ENCODE measurements around the gene PELO.
"Not testable (repeated sequence)": the region's sequence is repeated elsewhere in the genome, so short reads cannot be mapped to it uniquely, and the experiment has no call there.

The PELO gene, protein sequence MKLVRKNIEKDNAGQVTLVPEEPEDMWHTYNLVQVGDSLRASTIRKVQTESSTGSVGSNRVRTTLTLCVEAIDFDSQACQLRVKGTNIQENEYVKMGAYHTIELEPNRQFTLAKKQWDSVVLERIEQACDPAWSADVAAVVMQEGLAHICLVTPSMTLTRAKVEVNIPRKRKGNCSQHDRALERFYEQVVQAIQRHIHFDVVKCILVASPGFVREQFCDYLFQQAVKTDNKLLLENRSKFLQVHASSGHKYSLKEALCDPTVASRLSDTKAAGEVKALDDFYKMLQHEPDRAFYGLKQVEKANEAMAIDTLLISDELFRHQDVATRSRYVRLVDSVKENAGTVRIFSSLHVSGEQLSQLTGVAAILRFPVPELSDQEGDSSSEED

DNA sequence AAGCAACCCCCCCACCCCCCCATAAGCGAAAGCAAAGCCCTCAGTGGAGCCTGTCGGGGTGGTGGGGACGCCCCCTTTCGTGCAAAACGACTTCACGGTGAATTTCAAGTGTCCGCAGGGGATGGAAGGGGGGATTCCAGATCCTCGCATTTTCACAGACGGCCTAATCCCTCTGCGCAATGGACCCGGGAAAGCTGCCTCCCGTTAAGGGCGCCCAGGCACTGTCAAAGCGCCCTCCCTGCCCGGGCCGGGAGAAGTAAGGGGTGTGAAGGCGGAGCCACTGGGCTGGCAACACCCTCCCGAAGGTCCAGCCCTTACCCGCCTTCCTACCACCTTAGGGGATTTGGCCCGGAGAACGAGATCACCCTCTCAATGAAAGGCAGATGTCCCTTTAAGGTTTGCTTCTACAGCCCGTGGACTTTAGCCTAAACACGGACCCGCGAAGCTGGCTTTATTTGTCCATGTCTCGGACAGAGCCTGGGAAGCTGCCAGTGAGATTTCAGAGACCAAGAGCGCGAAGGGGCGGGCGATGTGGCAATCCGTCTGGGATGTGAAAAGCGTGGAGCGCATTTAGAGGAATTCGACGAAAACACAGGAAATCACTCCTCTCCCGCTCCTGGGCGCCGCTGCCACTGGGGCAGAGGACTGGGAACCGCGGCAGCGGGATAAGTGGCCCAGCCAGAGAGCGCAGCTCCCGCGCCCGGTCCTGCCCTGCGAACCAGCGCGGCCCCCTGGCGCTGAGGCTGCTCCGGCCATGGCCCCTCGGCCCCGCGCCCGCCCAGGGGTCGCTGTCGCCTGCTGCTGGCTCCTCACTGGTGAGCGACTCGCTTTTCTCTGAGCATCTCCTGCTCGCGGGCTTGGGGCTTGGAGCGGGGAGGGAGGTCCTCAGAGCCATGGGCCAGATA, at the start of gene PELO, which contains the start of gene ITGA1:
Gene PELO, plus strand, starts transcription at position 317 of the 905 bp plus-strand sequence. CDS start 12,479 bp downstream, outside the sequence.
Gene ITGA1, plus strand, starts transcription at position 317 of the 905 bp plus-strand sequence. Its CDS starts 438 bp downstream, at position 755.
- FAIRE-seq = no peak

DNA sequence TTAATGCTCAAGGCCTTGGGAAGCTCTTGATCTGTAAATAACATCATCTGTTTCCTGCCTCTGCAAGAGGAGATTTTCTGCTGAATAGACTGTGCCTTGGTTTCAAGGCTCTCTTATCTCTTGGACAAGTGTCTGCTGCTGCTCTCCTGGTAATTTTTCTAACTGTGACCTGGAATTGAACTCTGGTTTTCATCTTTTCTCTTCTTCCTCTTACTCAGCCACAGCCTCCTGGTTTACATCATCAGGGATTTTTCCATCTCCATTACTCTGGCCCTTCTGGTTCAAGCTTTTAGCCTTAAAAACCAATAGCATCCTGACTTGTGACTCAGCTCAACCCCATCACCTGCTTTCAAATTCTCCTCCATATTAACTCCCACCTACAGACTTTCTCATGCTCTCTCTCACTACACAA, 49.6 kb upstream of the PELO start:
- FAIRE-seq = no peak

DNA sequence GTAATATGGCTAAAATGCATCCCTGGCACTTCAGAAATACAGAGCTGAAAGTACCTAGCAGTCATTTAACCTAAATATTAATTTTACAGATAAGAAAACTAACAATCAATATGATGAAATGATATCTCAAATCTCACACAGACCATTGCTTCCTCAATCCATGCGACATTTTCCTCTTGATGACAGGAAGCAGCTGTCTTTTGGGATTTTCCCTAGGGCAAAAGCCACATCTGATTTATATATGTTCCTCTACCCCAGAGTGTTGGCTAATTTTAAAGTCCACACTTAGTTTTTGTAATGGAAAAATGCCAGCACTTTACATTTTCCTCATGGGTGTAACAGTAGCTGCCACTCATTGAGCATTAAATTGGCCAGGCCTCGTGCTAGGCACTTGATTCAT, 47.7 kb upstream of the PELO start:
- no peak for FAIRE-seq

DNA sequence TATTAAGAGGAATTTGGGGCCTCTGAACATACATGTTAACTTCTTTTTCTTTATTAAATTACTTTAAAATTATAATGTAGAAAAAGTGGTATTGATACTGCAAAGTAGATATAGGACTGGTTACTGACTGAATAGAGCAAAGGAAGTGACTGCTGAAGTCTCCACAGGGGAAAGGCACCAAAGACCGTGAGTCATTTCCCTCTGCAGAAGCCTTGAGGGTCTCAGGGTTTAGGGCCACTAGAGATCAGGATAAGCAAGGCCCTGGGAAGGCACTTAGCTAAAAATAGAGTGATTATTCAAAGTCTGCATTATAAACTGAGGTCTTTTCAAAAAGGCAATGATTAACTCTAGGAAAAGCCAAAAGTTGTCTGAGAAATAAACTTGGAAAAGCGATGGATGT, 44.7 kb upstream of the PELO start:
- no peak for FAIRE-seq

DNA sequence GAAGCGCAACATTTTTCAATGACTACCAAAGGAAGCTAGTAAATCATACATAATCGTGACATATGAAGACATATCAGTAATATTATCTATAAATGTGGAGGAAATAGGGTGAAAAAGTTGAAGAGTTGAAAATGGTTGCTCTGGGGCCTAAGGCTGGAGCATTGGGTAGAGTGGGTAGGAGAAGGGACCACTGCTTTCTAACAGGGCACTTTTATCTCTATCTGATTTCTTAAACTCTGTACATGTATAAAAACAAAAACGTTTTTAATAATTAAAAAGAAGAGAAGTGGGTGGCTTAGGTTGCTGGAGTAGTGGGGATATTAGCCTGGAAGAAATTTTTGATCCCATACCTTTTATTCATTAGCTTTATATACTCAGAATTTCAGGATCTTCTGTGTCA, 44.2 kb upstream of the PELO start:
- FAIRE-seq = no peak

DNA sequence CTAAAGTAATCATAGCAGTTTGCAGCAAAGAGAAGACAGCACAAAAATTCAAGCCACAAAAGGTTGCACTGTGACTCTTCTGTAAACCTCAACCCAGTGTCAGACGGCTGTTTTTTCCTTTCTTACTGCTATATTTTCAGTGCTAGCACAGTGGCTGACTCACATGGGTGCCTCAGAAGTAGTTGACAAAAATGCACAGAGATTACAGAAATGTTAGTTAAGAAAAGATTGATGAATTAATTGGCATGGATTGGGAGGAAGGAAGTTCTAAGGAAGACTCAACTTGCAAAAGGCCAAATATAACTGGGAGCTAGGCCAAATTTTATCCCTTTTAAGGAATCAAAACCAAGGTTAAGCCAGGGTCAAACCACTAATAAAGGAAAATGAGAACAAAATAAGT, 43.7 kb upstream of the PELO start:
- no peak for FAIRE-seq

DNA sequence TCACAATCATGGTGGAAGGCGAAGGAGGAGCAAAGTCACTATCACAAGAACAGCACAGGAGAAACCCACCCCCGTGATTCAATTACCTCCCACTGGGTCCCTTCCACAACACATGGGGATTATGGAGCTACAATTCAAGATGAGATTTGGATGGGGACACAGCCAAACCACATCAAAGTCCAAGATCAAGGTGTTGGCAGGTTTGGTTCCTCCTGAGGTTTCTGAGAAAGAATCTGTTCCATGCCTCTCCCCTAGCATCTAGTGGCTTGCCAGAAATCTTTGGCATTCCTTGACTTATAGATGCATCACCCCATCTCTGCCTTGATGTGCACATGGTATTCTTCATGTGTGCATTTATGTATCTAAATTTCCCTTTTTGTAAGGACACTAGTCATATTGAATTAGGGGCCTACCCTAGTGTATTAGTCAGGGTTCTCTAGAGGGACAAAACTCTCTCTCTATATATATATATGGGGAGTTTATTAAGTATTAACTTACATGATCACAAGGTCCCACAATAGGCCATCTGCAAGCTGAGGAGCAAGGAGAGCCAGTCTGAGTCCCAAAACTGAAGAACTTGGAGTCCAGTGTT, 42.8 kb upstream of the PELO start:
- not testable (repeated sequence) for FAIRE-seq

DNA sequence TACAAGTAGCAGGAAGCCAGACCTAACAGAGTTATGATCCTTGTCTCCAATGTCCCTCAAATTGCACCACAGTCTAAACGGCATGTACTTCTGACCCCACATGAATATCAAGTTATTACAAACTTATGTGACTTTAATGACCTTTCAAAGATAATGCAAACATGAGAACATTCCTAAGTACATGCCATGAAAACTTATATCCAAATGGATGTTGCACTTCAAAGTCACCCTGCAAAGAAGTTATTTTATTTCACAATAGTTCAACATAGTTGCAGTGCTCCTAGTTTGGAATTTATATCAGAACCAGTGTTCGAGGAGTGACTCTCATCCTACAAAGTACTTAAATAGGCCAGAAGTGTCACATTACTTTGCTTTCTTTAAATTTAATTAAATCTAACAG, 41.2 kb upstream of the PELO start:
- FAIRE-seq = no peak

DNA sequence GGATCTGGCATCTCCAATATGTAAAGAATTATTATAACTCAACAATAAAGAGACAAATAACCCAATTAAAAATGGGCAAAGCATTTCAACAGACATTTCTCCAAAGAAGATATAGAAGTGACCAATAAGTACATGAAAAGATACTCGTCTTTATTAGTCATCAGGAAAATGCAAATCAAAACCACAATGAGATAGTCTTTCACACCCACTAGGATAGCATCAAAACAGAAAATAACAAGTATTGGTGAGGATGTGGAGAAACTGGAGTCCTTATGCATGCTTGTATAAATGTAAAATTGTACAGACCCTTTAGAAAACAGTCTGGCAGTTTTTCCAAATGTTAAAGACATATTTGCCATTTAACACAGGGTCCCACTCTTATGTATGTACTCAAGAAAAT, 39.1 kb upstream of the PELO start:
- no peak for FAIRE-seq

DNA sequence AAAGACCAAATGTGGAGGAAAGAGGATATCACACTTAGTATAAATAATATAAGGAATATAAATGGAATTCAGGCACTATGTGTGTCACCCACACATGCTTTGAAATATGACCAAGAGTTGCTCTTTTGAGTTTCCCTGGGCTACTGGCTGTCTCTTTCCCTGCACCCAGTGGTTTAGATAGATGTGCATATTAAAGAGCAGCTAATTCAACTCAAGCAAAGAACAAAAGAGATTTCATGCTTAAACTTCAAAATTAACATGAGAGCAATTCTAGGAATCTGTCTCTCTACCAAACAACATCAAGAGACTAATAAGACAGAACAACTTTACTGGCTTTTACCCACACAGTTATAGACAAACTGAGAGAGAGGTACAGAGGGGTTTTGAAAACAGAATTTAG, 38.0 kb upstream of the PELO start:
- no peak for FAIRE-seq

DNA sequence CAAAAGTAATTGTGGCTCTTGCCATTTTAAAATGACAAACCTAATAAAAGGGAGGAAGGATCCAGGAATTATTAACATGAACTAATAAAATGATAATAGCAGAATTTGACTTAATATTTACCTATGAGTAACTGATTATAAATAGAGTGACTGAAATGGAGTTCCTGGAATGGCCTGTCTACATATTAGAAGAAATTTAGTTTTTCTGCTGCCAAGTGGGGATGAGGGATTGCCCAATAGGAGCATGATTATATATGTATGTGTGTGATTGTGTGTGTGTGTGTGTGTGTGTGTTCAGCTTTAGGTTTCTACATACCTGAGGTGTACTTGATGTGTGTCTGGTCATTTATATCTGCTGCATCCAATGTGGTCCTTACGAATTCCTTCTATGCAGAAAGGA, 36.6 kb upstream of the PELO start:
- FAIRE-seq = no peak

DNA sequence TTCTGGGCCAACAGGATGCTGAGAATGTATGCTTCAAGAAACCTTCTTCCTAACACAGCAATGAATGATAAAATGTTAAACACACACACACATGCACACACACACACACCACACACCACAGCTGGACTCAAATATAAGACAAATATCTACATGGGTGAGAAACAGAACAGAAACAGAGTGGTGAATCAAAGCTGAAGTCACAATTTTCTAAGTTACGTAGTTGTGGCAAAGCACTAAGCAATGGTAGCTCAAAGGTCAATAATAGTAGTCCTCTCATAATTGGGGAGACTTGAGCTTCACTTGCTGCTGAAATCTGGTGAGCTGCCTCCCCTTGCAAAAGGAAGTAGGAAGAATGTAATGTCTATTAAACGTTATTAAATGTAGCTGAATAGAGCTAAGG, 33.7 kb upstream of the PELO start:
- FAIRE-seq = no peak

DNA sequence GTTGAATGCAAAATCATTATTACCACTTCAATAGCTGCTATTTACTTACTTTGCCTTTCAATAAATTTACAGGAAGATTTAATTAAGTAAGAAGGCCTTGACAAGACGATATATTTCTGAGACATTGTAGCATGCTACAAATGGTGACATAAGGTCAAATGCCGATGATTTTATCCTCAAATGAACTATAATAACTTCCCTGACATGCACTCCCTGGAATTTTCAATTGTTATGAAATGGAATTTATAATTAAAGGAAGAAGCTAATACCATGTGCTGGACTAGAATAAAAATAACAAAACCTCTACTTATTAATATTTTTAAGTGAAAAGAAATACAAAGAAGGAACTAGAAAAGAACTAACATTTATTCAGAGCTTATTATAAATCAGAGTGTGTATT, 30.2 kb upstream of the PELO start:
- no peak for FAIRE-seq

DNA sequence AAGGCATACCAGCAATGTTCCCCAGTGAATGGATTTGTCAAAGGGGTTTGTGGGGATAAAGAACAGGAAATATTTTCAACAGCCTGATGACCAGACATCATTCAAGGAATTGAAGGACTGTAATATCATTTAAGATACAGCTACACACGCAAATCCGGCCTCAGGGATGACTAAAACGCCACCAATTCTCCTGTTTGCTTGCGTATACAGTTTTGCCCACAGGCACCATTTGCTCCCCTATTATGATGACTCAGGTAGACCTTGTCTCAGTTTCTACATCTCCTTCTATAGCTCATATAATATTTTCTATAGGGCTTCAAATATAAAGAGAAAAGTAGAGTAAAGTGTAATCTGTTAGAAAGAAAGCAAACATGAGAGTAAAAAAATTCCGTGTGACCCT, 29.7 kb upstream of the PELO start:
- FAIRE-seq = no peak

DNA sequence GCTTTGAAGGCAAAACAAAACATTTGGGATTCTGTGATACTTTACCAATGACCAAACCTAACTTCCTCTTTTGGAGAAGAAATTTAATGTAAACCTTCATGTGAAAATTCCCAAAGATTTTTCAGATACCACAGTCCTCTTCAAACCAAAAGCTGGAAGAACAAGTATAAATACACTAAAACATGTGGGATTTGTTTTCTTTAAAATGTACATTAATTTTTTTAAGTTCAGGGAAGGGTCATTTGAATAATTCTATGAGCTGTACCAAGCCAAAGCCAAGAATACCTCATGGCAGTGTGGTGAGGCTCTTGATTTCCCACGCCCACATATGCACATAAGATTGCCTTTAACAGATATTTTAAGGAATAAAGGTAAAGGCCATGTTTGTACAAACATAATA, 28.4 kb upstream of the PELO start:
- no peak for FAIRE-seq

DNA sequence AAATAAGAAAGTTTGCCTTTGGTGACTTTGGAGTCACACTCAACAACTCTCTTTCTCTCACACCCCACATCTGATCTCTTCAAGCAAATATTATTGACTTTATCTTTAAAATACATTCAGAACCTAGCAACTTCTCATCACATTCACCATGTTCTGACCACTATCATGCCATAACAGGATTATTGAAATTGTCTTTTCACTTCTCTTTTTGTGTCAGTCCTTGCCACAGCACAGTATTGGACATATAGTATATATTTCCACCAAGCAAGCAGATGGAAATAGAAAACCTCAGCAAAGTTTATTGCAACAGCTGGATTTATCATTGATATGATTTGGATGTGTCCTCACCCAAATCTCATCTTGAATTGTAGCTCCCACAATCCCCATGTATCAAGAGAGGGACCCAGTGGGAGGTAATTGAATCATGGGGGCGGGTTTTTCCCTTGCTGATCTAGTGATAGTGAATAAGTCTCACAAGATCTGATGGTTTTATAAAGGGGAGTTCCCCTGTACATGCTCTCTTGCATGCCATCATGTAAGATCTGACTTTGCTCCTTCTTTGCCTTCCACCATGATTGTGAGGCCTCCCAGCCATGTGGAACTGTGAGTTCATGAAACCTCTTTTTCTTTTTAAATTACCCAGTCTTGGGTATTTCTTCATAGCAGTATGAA, 26.9 kb upstream of the PELO start:
- no peak for FAIRE-seq

DNA sequence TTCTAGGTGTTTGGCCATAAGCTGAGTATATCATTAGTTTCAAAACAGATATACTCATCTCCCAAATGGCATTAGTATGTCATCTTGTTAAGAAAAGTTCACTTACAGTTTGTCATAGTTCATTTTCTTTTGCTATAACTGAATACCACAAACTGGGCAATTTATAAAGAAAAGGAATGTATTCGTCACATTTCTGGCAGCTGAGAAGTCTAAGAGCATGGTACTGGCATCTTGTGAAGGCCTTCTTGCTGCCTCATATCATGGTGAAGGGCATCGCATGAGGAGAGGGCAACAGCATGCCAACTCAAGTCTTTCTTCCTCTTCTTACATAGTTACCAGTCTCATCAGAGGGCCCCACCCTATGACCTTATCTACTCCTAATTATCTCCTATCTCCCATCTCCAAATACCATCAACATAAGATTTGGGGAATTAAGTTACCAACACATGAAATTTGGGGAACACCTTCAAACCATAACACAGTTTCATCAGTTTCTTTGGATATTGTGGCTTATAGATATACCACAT, 20.4 kb upstream of the PELO start:
- FAIRE-seq = no peak

DNA sequence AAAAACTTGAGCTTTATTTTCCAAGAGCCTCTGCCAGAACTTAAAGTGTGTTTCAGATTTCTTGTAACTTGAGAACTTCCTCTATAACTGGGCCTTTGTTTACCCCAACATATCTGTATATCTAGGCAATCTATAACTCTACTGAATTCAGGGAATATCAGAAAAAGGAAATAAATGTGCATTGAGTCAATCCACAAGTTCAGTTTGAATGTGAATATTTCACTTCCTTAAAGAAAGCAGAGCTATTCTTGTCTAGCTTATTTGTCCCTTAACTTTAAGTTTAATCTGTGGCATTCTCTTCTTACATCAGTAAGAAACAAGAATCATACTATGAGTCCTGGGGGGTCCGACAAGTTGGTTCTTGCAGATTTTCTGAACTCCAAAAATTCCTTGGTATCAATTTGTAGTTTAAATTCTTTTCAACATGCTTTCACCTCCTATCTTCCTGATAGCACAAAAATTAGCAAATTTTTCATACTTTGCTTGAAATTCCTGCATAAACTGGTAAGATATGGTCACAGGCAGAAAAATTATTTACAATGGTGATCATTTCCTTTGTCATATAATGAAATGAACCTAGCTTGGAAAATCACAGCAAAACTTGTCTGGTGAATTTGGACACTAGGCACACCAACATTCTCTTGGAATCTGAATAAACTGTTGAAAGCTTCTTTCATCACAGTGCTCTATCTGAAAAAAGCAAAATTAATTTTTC, 19.8 kb upstream of the PELO start:
- no peak for FAIRE-seq

DNA sequence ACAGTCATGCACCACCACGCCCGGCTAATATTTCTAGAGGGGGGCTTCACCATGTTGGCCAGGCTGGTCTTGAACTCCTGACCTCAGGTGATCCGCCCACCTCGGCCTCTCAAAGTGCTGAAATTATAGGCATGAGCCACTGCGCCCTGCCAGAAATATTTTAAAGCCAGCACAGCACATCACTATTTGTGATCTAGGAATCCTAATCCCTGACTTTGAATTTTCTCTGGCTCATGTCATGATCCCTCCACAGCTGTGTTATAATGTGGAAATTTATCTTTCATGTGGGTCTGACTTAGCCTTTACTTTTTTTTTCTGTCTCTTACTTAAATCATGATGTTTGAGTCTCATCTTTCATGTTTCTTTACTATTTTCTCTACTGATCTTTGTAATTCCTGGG, 18.7 kb upstream of the PELO start:
- FAIRE-seq = no peak

DNA sequence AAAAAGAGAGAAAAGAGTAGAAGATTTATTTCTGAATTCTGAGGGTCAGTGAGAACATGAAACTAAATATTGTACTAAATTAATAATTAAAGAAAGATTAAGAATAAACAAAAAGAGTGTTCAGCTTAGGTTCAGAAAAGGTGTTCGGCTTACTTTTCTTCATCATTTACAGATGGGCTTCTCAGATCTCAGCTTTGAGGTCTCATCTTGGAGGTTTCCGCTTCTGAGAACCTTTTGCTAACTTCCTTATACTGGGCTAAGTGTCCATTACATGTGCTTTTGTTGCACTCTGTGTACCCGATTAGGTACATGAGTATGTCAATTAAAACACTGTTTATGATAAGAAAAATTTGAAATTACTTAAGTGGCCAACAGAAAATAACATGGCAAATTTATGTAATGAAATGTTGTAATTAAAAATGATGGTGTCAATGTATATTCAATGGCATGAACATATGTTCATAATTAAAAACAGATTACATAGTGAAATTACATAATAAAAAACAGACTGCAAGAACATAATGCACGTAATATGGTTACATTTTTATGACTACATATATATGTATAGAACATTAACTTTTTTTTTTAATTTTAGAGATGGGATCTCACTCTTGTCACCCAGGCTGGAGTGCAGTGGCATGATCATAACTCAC, 17.3 kb upstream of the PELO start:
- no peak for FAIRE-seq

DNA sequence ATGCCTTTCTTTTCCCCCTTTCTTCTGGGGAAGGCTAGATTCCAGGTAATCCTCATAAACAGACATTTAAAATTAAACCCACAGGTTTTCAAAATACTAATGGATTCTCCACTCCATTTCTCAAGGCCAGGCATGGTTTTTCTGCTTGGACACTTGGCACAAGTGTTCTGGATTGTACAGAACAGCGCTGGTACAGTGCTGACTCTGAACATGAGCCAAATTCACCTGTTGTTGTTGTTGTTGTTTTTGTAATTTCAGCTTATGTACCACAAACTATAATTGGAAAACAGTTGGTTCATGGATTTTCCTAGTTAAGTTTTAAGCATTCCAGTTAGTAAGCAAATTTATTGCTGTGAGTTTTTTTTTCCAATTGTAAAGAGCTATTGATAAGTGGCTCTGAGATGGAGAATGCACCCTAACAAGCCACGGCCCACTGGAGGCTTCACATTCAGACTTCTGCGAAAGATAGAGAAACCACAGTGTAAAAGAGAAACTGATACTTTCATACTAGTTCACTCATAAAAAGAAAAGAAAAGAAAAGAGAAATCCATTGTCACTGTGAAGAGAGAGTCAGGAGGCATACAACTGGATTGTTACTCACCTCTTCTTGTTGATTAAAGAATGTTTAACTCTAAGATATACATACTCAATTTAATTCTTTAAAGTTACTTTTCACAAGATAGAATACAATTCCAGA, 16.2 kb upstream of the PELO start:
- no peak for FAIRE-seq
